Measurements from ENCODE around the gene LTB.
"Not testable (repeated sequence)": the region's sequence is repeated elsewhere in the genome, so short reads cannot be mapped to it uniquely, and the experiment has no call there.

The LTB gene

GRCh38 chr6:31575335-31575901, 6.8 kb downstream of the LTB start, which contains the start of gene TNF:
TSS of gene TNF (plus strand) at chr6:31575565. CDS start at chr6:31575742, 177 bp downstream.
- DNase-seq (ENCODE audit: low read depth), result peak; percentile 65

GRCh38 chr6:31574106-31575061, 7.8 kb downstream of the LTB start:
- no peak for DNase-seq (ENCODE audit: low read depth)

GRCh38 chr6:31573239-31574105, 8.8 kb downstream of the LTB start:
- no peak for DNase-seq (ENCODE audit: low read depth)

- DNase-seq (ENCODE audit: low read depth), result no peak
These were observed 9.9 kb downstream of the LTB start, which contains the start of gene LTA for GRCh38 chr6:31572041-31572911. TSS of gene LTA (plus strand) at chr6:31572289. CDS start at chr6:31572743, 454 bp downstream.

DNA sequence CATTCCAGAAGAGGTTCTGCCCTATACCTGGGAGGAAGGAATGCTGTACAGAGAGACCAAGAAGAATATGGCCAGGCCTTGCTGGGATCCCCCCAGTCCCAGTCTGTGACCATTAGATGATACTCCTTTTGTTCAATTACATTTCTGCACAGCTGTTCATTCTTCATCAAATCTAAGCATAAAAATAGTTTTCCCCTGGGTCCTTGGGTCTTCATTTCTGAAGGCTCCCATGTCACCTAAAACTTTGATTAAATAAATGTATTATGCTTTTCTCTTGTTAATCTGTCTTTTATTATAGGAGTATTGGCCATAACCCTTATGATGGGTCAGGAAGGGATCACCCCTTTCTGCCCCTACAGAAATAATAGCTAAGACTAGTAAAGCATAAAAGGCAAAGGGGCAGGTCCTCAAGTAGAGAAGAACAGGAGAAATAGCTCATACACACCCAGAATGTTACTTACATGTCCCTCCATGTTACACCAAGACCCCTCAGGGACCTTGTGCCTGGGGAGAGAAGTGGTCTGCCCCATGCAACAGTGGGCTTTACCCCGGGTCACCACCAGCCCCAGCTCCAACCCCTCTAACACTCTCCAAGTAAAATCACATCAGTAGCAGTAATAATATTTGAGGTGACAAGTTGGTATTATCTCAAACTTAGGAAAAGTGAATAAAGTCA, 12.2 kb downstream of the LTB start:
- DNase-seq (ENCODE audit: low read depth), result no peak

- DNase-seq (ENCODE audit: low read depth), result no peak
These were observed 13.7 kb downstream of the LTB start for GRCh38 chr6:31568537-31568961.

GRCh38 chr6:31567531-31568370, 14.5 kb downstream of the LTB start:
- no peak for DNase-seq (ENCODE audit: low read depth)

DNA sequence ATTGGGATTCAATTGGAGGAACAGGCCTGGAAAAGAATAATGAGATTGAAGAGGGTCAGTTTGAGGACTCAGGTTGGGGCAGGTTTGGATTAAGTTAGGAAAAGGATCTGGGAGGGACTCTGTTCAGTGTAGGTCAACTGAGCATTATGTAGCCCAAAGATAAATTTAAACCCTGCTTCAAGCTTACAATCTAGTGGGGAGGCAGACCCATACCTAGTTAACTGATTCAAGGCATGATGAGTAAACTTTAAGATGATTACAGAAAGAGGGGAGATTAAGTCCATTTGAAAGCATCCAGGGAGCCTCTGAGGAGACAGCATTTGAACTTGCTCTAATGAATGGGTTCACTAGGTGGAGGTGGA, 21.5 kb downstream of the LTB start:
- DNase-seq (ENCODE audit: low read depth), result no peak

GRCh38 chr6:31559958-31560696, 22.1 kb downstream of the LTB start:
- DNase-seq (ENCODE audit: low read depth), result no peak

DNA sequence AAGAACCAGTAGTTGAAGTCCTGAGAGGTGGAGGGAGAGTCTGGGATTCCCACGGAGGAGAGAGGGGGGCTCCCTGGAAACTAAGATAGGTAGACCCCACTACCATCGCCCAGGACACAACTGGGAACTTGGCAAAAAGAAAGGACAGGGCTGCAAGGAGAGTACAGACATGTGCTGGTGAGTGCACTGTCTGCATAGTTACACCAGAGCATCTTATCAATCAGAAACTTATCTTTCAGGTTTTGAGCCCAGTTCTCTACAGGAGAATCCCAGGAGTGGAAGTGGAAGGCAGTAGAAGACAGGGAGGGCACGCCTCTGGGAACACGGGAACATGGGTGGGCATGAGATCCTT, 22.6 kb downstream of the LTB start:
- no peak for DNase-seq (ENCODE audit: low read depth)

DNA sequence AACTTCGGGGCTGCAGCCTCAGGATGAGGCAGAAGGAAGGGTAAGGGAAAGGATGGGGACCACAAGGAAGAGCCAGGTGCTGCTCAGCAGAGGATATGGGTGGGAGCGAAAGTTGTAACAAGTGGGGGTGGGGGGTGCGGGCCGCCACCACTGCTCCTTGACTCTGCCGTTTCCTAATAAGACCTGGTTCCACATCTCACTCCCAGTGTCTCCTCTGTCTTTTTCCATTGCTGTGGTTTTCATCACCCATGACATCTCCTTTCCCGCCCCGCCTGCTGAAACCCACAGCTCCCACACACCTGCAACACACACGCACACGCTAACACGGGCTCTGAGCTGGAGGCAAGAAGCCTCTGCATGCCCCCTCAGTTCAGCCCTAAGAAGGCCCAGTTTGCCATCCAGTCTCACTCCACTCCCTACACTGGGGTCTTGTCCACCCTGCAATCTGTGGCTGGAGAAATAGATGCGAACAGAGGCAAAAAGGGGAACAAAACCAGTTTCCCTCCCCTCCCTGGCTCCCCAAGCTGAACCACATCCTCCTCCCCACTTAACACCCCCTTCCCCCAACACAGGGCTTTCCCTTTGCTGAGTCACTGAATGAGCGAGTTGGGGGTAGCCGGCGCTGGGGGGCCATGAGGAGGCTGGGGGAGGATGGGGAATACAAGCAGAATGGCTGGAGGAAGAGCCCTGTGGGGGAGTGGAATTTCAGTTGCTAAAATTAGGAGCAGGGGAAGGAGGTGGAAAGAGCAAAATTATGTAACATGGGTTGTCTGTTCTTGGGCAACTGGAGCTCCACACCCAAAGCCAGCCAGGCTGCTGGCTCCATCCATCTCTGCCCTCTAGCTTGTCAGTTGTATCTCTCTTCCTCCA, 23.4 kb downstream of the LTB start:
- no peak for DNase-seq (ENCODE audit: low read depth)

- no peak for DNase-seq (ENCODE audit: low read depth)
These were observed 24.0 kb downstream of the LTB start for GRCh38 chr6:31558318-31558625.

DNA sequence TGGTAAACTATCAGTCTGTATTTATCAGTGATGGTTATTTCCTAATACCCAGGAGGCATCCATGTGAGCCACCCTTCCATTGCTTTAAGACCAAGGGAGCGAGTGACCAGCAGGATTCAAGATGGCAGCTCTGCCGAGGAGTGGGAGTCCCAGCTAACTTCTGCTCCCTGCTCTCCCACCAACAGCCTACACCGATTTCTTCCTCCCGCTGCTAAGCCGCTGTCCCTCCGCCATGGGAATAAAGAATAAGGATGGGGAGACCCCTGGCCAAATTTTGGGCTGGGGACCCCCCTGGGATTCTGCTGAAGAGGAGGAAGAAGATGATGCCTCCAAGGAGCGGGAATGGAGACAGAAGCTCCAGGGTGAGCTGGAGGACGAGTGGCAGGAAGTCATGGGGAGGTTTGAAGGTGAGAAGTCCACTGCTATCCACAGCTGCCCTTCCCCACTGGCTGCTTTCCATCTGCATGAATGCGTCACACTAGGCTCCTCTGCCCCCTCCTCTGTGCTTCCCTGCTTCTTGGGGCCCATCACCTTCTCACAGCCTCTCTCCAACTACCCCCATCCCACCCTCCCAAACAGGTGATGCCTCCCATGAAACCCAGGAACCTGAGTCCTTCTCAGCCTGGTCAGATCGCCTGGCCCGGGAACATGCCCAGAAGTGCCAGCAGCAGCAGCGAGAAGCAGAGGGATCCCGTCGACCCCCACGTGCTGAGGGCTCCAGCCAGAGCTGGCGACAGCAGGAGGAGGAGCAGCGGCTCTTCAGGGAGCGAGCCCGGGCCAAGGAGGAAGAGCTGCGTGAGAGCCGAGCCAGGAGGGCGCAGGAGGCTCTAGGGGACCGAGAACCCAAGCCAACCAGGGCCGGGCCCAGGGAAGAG, 24.5 kb downstream of the LTB start:
- no peak for DNase-seq (ENCODE audit: low read depth)

DNA sequence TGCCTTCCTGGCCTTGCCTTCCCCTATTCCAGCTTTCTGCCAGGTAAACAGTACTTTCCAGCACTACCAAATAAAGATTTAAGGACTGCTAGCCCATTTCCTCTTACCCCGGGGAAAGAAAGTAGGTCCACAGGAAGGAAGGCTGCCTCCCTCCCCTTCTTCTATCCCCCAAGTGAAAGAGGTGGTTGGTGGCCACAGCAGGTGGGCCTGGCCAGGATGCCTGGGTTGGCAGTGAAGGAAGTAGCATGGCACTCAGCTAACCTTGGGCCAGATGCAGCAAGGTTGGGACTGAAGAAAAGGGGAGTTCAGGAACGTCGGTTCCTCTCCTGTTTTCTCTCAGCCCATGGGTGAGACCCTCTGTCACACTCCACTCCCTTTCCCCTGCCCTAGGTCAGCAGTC, 25.9 kb downstream of the LTB start:
- DNase-seq (ENCODE audit: low read depth), result no peak

DNA sequence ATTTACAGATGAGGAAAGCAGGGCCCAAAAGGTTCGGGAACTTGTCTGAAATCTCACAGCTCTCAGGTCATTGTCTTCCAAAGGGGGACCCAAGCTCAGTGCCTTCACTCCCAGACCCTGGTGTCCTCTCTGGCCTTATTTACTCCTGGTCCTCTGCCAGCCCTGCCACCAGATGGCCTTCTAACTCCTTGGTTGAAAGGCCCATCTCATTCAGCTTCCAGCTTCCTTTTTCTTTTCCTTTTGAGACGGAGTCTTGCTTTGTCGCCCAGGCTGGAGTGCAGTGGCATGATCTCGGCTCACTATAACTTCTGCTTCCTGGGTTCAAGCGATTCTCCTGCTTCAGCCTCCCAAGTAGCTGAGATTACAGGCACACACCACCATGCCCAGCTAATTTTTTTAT, 30.9 kb downstream of the LTB start:
- DNase-seq (ENCODE audit: low read depth), result not testable (repeated sequence)

DNA sequence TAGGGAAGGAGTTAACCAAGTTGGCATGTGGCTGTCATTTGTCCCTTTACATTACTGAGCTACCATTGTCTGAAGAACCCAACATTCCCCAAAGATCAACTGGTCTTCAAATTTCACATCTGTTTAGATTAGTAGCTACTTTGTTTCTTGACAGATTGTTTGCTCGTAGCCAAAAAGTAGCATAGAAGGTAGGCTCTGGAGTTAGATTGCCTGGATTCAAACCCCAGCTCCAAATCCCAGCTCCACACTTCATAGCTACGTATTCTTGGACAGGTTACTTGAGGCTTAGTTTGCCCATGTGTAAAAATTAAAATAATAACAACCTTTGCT, 33.7 kb downstream of the LTB start:
- DNase-seq (ENCODE audit: low read depth), result no peak

DNA sequence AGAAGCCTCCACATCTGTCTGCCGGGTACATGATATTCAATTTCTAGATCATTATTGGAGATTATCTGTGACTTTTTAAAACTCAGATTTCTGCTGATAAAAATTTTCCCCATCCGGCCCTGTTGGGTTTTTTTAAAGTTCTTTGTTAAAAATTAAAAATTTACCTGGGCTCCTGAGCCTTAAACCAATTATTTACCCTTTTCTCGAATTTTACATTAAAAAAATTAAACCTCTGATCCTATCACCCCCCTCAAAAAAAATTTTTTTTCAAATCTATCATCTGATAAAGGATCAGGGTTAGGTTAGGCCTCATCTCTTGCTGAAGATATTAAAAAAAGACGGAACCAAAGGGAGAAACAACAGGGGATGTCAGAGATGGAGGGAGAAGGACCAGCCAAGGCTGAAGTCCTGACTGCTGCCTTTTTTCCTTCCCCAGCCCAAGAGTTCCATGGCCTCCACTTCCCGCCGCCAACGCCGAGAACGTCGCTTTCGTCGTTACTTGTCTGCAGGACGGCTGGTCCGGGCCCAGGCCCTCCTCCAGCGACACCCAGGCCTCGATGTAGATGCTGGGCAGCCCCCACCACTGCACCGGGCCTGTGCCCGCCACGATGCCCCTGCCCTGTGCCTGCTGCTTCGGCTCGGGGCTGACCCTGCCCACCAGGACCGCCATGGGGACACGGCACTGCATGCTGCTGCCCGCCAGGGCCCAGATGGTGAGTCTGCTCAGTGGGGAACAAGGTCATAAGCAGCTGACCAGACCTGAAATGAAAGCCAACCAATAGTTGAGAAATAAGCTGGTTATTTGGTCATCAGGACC, 34.3 kb downstream of the LTB start:
- DNase-seq (ENCODE audit: low read depth), result no peak
